MM.1S (cell line): ENCODE results near the gene ACTL7A.

Experiments
- DNase-seq: peaks from one replicate; pipeline ENCODE4 v3.0.0-alpha.2; 2015
- H2AFZ ChIP-seq: fragments of 300-600 bp; sonication (generic); 2 replicates; pipeline ENCODE4 v1.6.0; 2016; ENCODE audit warnings: antibody characterized with exemption, low read length
- H3F3A ChIP-seq: fragments of 300-600 bp; sonication (generic); 2 replicates; pipeline ENCODE4 v1.6.1; 2016; ENCODE audit warnings: mild to moderate bottlenecking, antibody characterized with exemption, low read length, moderate library complexity, mixed read lengths; ENCODE audit not compliant: insufficient read depth
- H3K27ac ChIP-seq: fragments of 300-600 bp; sonication (generic); 2 replicates; pipeline ENCODE4 v1.5.1; 2016; ENCODE audit warnings: mild to moderate bottlenecking, low read length
- H3K27me3 ChIP-seq: fragments of 300-600 bp; sonication (generic); replicated peaks from 2 replicates; pipeline ENCODE4 v1.6.0; 2016; ENCODE audit warnings: low read length; ENCODE audit not compliant: insufficient read depth
- H3K36me3 ChIP-seq: fragments of 300-600 bp; sonication (generic); replicated peaks from 2 replicates; pipeline ENCODE4 v1.6.1; 2016; ENCODE audit warnings: mild to moderate bottlenecking, low read length, mixed read lengths; ENCODE audit not compliant: insufficient read depth
- H3K4me1 ChIP-seq: fragments of 300-600 bp; sonication (generic); 2 replicates; pipeline ENCODE4 v1.6.1; 2016; ENCODE audit warnings: low read length, mixed read lengths
- H3K4me2 ChIP-seq: fragments of 300-600 bp; sonication (generic); 2 replicates; pipeline ENCODE4 v1.6.0; 2016; ENCODE audit warnings: low read depth, low read length
- H3K4me3 ChIP-seq: fragments of 300-600 bp; sonication (generic); 2 replicates; pipeline ENCODE4 v1.5.1; 2016; ENCODE audit warnings: low read length, mixed read lengths
- H3K79me2 ChIP-seq: fragments of 300-600 bp; sonication (generic); 2 replicates; pipeline ENCODE4 v1.6.1; 2016; ENCODE audit warnings: mixed run types, low read length, mixed read lengths
- H3K9ac ChIP-seq: fragments of 300-600 bp; sonication (generic); 2 replicates; pipeline ENCODE4 v1.6.1; 2016; ENCODE audit warnings: low read length, mixed read lengths
- H3K9me2 ChIP-seq: fragments of 300-600 bp; sonication (generic); replicated peaks from 2 replicates; pipeline ENCODE4 v1.6.1; 2016; ENCODE audit warnings: mild to moderate bottlenecking, low read length, mixed read lengths; ENCODE audit not compliant: insufficient read depth
- H3K9me3 ChIP-seq: fragments of 300-600 bp; sonication (generic); replicated peaks from 2 replicates; pipeline ENCODE4 v1.6.1; 2016; ENCODE audit warnings: mild to moderate bottlenecking, low read length, mixed read lengths; ENCODE audit not compliant: insufficient read depth
- H4K20me1 ChIP-seq: fragments of 300-600 bp; sonication (generic); 2 replicates; pipeline ENCODE4 v1.6.1; 2016; ENCODE audit warnings: mild to moderate bottlenecking, low read length, moderate library complexity, mixed read lengths; ENCODE audit not compliant: insufficient read depth
- CTCF ChIP-seq: fragments of 300-600 bp; sonication (generic); IDR thresholded peaks from 2 replicates; pipeline ENCODE4 v1.5.1; 2016; ENCODE audit warnings: antibody characterized with exemption, low read length, mixed read lengths
- EZH2 ChIP-seq: fragments of 300-600 bp; sonication (generic); optimal IDR thresholded peaks from 2 replicates; pipeline ENCODE3; 2017; ENCODE audit warnings: low read depth, mild to moderate bottlenecking, antibody characterized with exemption, low read length, mixed read lengths
- EZH2phosphoT487 ChIP-seq: fragments of 300-600 bp; sonication (generic); IDR thresholded peaks from 2 replicates; pipeline ENCODE4 v1.6.1; 2018; ENCODE audit warnings: antibody characterized with exemption, low read length

The ACTL7A gene

DNA sequence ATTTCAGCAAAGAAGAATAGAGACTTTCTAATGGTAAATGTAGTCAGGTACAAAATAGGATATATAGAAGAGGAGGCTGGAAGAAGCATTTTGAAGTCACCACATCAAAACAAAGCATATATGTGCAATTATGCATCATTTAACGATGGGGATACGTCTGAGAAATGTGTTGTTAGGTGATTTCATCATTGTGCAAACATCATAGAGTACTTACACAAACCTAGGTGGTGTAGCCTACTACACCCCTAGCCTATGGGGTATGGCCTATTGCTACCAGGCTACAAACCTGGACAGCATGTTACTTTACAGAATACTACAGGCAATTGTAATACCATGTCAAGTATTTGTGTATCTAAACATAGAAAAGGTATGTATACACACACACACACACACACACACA, 43.4 kb downstream of the ACTL7A start:
- DNase-seq, result no peak
- H3F3A ChIP-seq, result no peaks in the 10 kb centered on the region
- H3K27me3 ChIP-seq, result no peaks in the 10 kb centered on the region
- no peak overlapping the region for H3K4me2 ChIP-seq
- no peak overlapping the region for H2AFZ ChIP-seq
- H3K27ac ChIP-seq, result no peak overlapping the region
- H3K9me3 ChIP-seq, result no peaks in the 10 kb centered on the region
- no peak overlapping the region for H3K4me3 ChIP-seq
- H3K9me2 ChIP-seq, result no peaks in the 10 kb centered on the region
- H3K36me3 ChIP-seq, result 0 out of 2 replicates have a peak, but pooled peaks cover 3% of the 10 kb centered on the region
- H3K4me1 ChIP-seq, result no peaks in the 10 kb centered on the region
- no peaks in the 10 kb centered on the region for H4K20me1 ChIP-seq
- H3K79me2 ChIP-seq, result no peaks in the 10 kb centered on the region
- TF ChIP-seq EZH2phosphoT487 (no peak), CTCF (no peak), EZH2 (no peak)
- no peak overlapping the region for H3K9ac ChIP-seq

DNA sequence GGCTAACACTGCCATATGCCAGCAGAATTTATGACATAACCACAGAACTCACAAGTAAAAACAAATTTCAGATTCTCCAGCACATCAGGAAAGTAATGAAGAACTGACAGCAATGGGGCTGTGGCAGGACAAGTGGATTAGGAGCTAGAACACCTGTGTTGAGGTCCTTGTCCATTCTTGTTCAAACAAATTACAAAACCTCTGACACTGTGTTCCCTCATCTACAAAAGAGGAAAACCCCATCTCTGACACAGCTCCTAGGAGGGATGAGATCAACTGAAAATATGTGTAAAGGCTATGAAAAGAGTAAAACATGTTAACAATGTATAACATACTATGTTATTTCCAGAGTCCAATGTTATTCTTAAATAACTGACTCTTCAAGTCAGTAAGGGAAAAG, 48.3 kb downstream of the ACTL7A start:
- Histone ChIP-seq H3K4me2 (no peak overlapping the region), H3K27ac (no peak overlapping the region), H3K4me3 (no peak overlapping the region), H3K4me1 (no peaks in the 10 kb centered on the region), H2AFZ (no peak overlapping the region), H3K9me2 (no peaks in the 10 kb centered on the region), H3K9ac (no peak overlapping the region), H3F3A (no peaks in the 10 kb centered on the region), H3K79me2 (no peaks in the 10 kb centered on the region), H3K9me3 (no peaks in the 10 kb centered on the region), H4K20me1 (no peaks in the 10 kb centered on the region), H3K27me3 (no peaks in the 10 kb centered on the region), H3K36me3 (no peaks in the 10 kb centered on the region)
- no peak for DNase-seq
- no peak for TF ChIP-seq EZH2phosphoT487
- TF ChIP-seq CTCF, result no peak
- TF ChIP-seq EZH2, result no peak

GRCh38 chr9:108910914-108911313, 48.8 kb downstream of the ACTL7A start:
- H3K4me3 ChIP-seq, result no peak overlapping the region
- no peak overlapping the region for H3K27ac ChIP-seq
- H3K9me2 ChIP-seq, result no peaks in the 10 kb centered on the region
- H3K9ac ChIP-seq, result no peak overlapping the region
- no peaks in the 10 kb centered on the region for H3F3A ChIP-seq
- H3K27me3 ChIP-seq, result no peaks in the 10 kb centered on the region
- no peak overlapping the region for H3K4me2 ChIP-seq
- no peaks in the 10 kb centered on the region for H4K20me1 ChIP-seq
- H2AFZ ChIP-seq, result no peak overlapping the region
- TF ChIP-seq EZH2, result no peak
- TF ChIP-seq CTCF, result no peak
- no peak for TF ChIP-seq EZH2phosphoT487
- no peaks in the 10 kb centered on the region for H3K36me3 ChIP-seq
- H3K79me2 ChIP-seq, result no peaks in the 10 kb centered on the region
- H3K4me1 ChIP-seq, result no peaks in the 10 kb centered on the region
- H3K9me3 ChIP-seq, result no peaks in the 10 kb centered on the region
- no peak for DNase-seq

GRCh38 chr9:108911820-108912219, 49.8 kb downstream of the ACTL7A start:
- no peaks in the 10 kb centered on the region for H3K79me2 ChIP-seq
- H4K20me1 ChIP-seq, result no peaks in the 10 kb centered on the region
- TF ChIP-seq CTCF (no peak), EZH2 (no peak), EZH2phosphoT487 (no peak)
- no peaks in the 10 kb centered on the region for H3K4me1 ChIP-seq
- no peak overlapping the region for H3K4me2 ChIP-seq
- no peaks in the 10 kb centered on the region for H3K9me3 ChIP-seq
- DNase-seq, result no peak
- H3K4me3 ChIP-seq, result no peak overlapping the region
- no peaks in the 10 kb centered on the region for H3F3A ChIP-seq
- no peak overlapping the region for H3K27ac ChIP-seq
- H3K36me3 ChIP-seq, result no peaks in the 10 kb centered on the region
- H3K9ac ChIP-seq, result no peak overlapping the region
- H3K27me3 ChIP-seq, result no peaks in the 10 kb centered on the region
- H2AFZ ChIP-seq, result no peak overlapping the region
- no peaks in the 10 kb centered on the region for H3K9me2 ChIP-seq
